Stimulated activated CD8-positive, alpha-beta memory T cell treated with anti-CD3 and anti-CD28 coated beads, Interleukin-15, amount 100 ng/mL, for 24 hours (primary cell): Measurements from ENCODE around the gene PILRB.
"Not testable (repeated sequence)": the region's sequence is repeated elsewhere in the genome, so short reads cannot be mapped to it uniquely, and the experiment has no call there.

Experiments
- DNase-seq: peaks from one replicate; pipeline ENCODE4 v3.0.0-alpha.2; 2020; ENCODE audit warnings: low read depth

PILRB gene

GRCh38 chr7:100376066-100376465, 18.1 kb downstream of the PILRB start:
- DNase-seq, result no peak

GRCh38 chr7:100378114-100378755, 20.3 kb downstream of the PILRB start:
- no peak for DNase-seq

GRCh38 chr7:100380196-100380595, 22.3 kb downstream of the PILRB start:
- no peak for DNase-seq

GRCh38 chr7:100381531-100382233, 23.8 kb downstream of the PILRB start:
- DNase-seq, result not testable (repeated sequence)

- DNase-seq, result not testable (repeated sequence)
These were observed 24.4 kb downstream of the PILRB start for GRCh38 chr7:100382234-100382853.

- no peak for DNase-seq
These were observed 26.8 kb downstream of the PILRB start for GRCh38 chr7:100384628-100385294.

- DNase-seq, result no peak
These were observed 29.0 kb downstream of the PILRB start for GRCh38 chr7:100386940-100387339.

- DNase-seq, result no peak
These were observed 29.8 kb downstream of the PILRB start for GRCh38 chr7:100387695-100388094.

GRCh38 chr7:100389437-100390088, 31.6 kb downstream of the PILRB start:
- DNase-seq, result no peak

GRCh38 chr7:100390286-100391009, 32.5 kb downstream of the PILRB start:
- DNase-seq, result no peak

GRCh38 chr7:100393233-100393905, 35.5 kb downstream of the PILRB start:
- DNase-seq, result no peak

- DNase-seq, result no peak
These were observed 36.2 kb downstream of the PILRB start for GRCh38 chr7:100394077-100394476.

GRCh38 chr7:100396421-100396982, 38.6 kb downstream of the PILRB start:
- DNase-seq, result no peak

GRCh38 chr7:100397315-100398081, 39.6 kb downstream of the PILRB start:
- DNase-seq, result no peak

- no peak for DNase-seq
These were observed 40.3 kb downstream of the PILRB start for GRCh38 chr7:100398239-100398638.

- no peak for DNase-seq
These were observed 42.1 kb downstream of the PILRB start for GRCh38 chr7:100400041-100400440.

- DNase-seq, result no peak
These were observed 42.7 kb downstream of the PILRB start for GRCh38 chr7:100400656-100401055.

GRCh38 chr7:100401811-100402210, 43.9 kb downstream of the PILRB start:
- no peak for DNase-seq

- no peak for DNase-seq
These were observed 44.3 kb downstream of the PILRB start for GRCh38 chr7:100402241-100402640.

- DNase-seq, result no peak
These were observed 48.9 kb downstream of the PILRB start for GRCh38 chr7:100406767-100407166.
